IPS-NIHi7 (cell line): Measurements from ENCODE around the gene GLIS1.
A peak's percentile ranks its signal among the peaks of the same experiment; 100 is the strongest.

Source experiments
- DNase-seq: peaks from one replicate; pipeline ENCODE4 v3.0.0; 2012; ENCODE audit warnings: mixed read lengths; ENCODE audit errors: extremely low spot score

The GLIS1 gene

DNA sequence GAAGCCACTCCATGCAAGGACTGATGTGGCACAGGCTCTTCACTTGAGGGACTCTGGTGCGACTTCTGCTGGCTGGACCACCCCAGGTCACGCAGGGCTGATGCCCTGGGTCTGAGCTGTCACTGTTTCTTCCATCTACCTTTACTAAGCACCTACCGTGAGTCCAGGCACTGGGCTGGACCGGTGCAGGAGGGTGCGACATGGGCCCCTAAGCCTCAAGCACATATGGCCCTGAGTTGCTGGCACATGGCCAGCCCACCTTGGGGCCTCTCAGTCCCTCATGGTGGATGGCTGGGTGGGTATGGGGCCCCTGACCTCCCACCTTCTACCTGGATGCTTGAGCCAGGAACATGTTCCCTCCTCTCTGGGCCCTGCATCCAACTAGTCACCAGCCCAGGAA, 203.7 kb downstream of the GLIS1 start:
- DNase-seq, result no peak

DNA sequence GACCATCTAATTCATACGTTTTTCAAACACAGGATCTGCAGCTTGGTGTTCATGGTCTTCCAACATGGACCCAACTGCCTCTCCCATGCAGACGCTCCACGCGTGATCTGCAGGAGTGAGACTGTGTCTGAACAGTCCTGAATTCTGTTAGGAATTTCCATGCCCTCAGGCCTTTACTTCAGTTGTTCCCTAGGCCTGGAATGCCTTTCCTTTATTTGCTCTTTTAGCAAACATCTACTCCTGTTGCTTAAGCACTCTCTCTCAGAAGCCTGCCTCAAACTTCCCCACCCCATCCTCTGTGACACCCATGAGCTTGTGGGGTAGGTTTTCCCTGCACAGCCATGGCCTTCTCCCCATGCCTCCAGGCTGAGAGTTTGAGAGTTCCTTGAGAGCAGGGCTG, 206.1 kb downstream of the GLIS1 start:
- no peak for DNase-seq

DNA sequence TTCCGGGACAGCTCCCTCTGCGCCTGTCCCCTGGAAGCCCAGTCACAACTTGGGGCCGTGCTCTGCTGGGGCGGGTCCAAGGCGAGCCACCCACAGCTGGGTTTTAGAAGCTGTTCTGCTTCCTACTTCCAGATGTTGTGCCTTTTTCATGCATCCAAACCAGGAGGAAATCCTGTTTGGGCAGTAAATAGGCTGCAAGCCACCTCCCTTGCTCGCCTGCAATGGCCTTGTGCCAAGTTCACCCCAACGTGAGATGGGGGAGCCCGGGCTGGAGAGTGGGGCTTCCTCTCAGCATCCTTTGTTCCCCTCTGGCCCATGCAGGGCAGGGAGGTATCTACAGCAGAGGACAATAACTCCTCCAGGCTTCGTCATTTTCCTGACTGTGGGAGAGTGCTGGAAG, 206.6 kb downstream of the GLIS1 start:
- no peak for DNase-seq

- no peak for DNase-seq
Measured at GRCh38 chr1:53530550-53530949, 208.4 kb downstream of the GLIS1 start.

DNA sequence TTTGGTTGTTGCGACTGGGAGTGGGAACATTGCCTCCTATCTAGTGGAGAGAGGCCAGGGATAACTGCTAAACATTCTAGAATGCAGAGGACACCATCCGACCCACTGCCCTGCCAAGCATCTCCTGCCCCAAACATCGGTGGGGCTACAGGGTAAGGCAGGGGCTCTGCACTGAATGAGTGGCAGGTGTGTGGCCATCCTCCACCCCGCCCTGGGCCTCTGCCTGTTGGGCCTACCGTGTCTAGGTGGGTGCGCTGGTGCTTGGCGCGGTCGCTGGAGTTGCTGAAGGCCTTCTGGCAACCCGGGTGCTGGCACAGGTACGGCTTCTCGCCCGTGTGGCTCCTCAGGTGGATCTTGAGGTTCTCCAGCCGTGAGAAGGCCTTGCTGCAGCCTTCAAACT, 209.4 kb downstream of the GLIS1 start:
- DNase-seq, result no peak

DNA sequence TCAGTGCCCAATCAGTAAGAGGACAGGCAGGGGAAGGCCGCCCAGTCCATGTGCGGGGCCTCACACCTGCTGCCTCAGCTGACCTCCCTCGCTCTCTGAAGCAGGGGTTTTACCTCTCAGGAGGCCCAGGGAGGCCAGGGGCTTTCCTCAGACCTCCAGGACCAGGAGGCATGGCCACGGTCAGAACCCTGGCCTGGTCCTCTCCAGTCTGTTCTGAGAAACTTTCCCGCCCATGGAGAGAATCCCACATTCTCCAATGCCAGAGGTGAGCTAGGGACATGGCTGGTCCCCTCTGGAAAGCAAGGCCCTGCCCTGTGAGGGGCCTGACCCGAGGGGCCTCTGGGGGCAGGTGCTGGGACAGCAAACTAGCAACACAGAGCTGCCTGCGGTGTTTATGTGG, 211.6 kb downstream of the GLIS1 start:
- no peak for DNase-seq

- no peak for DNase-seq
Measured at GRCh38 chr1:53526451-53527101, 212.4 kb downstream of the GLIS1 start.

DNA sequence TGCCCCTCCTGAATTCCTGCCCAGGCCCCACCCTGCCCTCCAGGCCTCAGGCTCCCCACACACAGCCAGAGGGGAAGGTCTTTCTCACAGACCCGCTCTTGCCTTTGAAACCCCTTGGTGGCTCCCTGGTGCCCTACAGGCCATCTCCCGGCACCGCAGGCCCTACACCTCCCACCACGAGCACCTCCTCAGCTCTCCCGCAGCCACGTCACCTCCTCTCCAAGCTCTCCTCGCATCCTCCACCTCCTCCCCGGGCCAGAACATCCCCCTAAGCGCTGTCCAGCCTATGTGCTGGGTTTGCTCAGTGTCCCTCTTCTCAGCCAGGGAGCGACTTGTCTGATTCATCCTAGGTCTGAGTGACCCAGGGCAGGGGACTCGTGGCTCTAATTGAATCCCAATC, 213.4 kb downstream of the GLIS1 start:
- peak; percentile 67 for DNase-seq

DNA sequence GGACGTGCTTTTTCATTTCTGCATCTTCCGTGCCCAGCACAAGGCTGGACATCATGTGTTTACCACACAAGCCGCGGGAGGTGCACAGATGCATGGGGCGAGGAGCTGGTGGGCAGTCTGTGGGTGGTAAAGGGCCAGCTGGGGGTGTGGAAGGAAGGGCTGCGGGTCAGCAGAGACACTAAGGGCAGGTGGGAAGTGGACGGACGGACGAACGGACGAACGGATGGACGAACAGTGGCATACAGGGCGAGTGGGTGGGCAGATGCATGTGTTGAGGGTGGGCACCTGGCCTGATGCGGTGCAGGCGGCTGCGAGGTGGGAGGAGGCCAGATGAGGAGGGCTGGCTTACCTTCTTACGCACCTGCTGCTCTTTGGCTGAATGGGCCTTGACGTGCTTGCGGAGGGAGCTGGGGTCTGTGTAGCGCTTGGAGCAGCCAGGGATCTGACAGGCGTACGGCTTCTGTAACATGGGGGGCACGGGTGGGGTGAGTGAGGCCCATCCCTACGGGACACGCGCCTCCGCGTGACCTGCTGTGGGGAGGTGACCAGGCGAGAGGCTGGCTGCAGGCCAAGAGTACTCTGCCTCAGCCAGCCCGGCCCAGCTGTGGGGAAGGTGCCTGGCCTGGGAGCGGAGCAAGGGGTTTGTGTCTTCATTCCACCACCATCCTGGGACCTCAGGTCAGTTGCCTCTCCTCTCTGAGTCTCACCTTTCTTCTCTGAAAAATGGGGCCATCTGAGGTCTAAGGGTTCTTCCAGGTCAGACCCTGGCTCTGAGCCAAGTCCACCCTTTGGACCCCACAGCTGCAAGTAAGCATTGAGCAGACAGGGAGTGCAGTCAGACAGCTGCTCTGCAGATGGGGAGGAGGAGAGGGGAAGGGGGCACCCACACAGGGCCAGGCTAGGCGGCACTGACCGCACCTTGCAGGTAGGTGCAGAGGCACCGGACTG, 214.3 kb downstream of the GLIS1 start:
- no peak for DNase-seq

DNA sequence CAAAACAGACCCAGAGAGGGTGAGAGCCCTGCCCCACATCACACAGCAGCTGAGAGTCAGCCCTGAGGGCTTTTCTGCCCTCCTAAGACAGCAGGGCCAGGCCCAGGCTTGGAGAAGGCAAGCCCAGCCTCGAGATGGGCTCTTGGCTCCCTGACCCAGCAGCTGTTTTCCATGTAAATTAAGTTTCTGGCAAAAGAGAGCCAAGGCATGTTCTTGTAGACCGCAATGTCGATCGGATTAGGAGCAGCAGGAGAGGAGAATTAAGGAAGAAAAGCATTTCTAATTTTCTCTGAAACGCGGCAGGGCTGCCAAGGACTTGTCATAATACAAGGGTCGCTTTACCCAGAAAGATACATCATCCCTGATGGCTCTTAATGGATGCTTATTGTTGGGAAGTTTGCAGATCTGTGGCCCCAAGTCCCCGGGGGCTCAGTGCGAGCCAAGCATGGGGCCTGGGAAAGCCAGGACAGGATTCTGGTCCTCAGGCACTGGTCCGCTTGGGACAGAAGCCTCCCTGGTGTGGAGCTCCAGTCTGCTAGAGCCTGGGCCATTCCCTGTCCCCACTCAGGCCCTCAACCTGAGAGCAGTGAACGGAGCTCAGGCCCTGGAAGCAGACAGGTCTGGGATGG, 216.9 kb downstream of the GLIS1 start:
- no peak for DNase-seq

GRCh38 chr1:53520481-53520880, 218.5 kb downstream of the GLIS1 start:
- no peak for DNase-seq

DNA sequence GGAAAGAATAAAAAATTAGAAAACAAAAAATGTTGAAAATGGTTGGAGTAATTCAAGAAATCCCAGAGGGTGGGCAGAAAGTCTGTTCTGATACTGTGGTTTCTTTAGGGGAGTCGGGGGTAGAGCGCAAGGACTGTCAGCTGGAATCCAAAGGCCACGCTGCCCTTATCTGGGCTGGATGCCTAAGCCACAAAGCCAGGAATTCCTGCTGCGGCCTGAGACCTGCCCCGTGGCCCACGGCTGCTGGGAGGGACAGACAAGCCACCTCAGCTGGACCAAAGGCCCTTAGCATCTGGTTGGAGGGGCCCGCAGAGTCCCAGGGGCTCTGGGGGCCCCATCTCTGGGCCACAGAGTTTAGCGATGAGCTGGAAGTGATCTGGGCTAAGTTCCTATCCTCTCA, 219.5 kb downstream of the GLIS1 start:
- no peak for DNase-seq

DNA sequence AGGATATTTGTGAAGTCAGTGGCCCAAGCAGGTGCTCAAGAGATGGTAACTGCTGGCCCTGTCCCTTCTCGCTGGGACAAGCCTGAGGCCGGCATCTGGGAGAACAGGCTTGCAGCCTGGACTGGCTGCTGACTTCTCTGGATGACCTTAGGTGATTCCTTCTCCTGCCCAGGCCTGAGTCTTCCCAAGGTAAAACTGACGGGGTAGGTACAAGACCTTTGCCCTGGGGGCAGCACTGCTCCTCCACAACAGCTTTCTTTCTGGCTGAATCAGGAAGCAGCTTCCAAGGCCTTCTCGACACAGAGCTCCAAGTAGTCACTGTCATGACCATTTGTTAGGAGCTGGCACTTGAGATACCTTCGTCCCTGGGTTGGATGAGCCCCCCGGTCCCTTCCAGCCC, 220.2 kb downstream of the GLIS1 start:
- DNase-seq, result no peak

DNA sequence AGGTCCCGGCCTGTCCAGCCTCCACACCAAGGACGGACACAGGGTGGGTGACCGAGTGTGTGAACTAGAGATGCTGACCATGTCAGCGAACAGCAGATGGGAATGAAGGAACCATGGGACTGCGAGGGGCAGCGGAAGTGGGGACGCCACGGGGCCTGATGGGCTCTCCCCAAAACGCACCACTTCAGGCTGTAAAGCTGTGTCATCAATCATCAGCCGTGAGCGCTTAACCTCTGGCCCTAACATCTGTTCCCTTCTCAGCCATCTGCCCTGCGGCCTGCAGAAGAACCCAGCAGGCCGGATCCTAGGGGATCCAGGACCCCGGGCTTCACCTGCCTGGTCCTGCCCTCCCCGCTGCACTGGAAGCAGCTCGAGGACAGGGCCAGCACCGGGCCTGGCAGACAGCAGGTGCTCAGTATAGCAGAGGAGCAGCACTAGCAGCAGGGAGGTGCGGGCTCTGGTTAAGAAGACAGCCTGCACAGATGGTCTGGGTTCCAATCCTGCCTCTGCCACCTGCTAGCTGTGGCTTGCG, 221.1 kb downstream of the GLIS1 start:
- no peak for DNase-seq

DNA sequence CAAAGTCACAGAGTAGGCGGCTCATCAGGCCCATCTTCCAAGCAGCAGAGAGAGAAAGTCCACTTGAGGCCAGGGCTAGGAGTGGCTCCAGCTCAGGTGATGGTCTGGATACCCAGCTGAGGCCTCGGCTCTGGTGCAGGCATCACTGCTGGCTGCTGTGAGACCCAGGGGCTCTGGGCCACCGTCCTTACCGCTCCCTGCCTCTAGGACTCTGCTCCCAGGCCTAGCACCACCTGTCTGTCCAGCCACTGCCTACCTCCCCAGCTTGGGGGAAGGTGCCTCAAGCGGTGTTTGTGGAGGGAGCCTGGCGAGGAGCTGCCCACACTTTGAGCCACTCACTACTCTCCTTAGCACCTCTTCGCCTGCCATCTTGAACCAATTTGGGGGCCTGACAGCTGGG, 221.9 kb downstream of the GLIS1 start:
- DNase-seq, result no peak

DNA sequence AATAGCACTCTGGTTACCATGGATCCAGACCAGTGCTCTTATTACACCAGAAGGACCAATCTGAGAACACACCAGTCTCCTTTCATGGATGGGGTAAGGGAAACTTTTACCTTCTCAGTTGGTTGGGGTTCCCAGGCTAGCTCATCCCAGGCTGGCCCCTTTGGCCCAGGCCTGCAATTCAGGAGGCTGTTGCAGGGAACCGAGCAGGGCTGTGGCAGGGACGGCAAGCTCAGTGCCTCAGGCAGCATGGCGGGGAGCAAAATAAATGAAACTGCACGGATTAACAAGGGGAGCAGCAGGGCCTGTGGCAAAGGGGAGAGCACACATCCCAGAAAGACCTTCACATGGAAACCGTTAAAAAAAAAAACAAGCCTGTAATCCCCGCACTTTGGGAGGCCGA, 222.8 kb downstream of the GLIS1 start:
- DNase-seq, result no peak

DNA sequence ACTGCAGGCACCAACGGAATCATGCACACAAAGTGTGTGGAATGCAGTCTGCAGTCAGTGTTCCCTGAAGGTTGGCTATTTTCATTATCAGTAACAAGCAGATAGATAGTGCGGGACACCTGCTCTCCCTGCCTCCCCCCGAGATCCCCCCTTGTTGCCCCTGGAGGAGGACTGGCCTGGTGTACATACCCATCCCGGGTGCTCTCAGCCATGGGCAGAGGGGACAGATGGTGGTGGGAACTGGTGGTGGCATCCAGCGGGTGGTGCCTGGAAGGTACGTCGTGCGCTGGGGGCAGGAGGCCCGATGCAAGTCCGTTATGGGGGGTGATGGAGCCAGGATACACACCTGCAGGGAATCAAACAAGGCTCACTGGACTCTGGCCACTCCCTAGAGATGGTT, 224.5 kb downstream of the GLIS1 start:
- DNase-seq, result no peak

GRCh38 chr1:53513846-53514245, 225.1 kb downstream of the GLIS1 start:
- DNase-seq, result no peak

GRCh38 chr1:53512807-53513755, 225.9 kb downstream of the GLIS1 start:
- DNase-seq, result no peak

DNA sequence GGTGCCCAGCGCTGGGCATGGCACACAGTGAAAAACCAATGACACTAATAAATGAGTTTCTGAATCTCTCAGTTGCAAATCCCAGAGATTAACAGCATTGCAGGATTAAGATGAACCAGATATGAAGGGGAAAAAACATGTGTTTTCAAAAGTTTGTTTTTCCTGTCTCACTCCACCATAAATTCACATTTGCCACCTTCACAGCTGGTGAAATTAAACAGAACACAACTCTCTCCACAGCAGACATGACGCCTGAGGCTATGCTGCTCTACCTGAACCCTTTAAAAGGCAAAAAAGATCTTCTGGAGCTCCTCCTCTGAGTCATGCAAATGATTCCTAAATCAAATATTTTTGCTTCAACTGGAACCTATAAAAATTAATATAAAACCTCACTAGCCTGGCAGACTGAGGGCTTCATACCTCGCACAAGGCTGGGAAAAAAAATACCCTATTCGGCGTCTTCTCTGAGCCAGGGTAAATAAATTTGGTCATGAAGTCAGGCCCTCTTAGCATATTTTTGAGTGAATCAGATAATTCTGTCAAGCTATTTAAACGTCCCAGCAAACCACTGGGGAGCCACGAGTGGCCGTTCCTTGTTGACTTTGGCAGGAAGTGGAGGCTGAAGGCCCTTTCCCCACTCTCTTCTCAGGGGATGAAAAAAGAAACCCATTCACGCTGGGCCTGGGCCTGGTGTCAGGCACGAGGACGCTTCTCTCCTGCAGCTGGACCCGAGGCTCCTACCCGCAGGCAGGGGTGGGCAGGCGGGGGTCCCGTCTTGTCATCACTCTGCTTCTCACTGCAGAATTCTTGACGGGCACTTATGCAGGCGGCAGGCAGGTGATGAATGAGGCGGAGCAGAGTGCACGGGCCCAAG, 226.8 kb downstream of the GLIS1 start:
- no peak for DNase-seq
